ENCODE results near the gene AK9.

GRCh38 chr6:109561844-109562243 lies 129.2 kb downstream of the AK9 start:
- TF ChIP-seq CTCF (IDR thresholded peaks at IDR 0.05; ENCODE audit: poor library complexity) = no peak
- TF ChIP-seq EZH2phosphoT487 (IDR thresholded peaks at IDR 0.05; ENCODE audit: low read depth, severe bottlenecking, unreplicated experiment) = no peak
- TF ChIP-seq EZH2 (IDR thresholded peaks at IDR 0.05; ENCODE audit: borderline replicate concordance) = no peak

All from hepatocyte (in vitro differentiated cells).